OCI-M1 (cell line): ENCODE results near the gene SREK1.
"Not testable (repeated sequence)": the region's sequence is repeated elsewhere in the genome, so short reads cannot be mapped to it uniquely, and the experiment has no call there.

Experiments
- DNase-seq: peaks from one replicate; lab custom pipeline; 2025; lab: John Stamatoyannopoulos, UW

The SREK1 gene

GRCh38 chr5:66222455-66222854 is 78.4 kb downstream of the SREK1 start:
- DNase-seq = peak; percentile 15

- DNase-seq = not testable (repeated sequence)
These were observed 78.8 kb downstream of the SREK1 start for GRCh38 chr5:66222896-66223295.

- DNase-seq = peak; percentile 45
These were observed 79.5 kb downstream of the SREK1 start for GRCh38 chr5:66223637-66224036.

GRCh38 chr5:66224274-66224673 is 80.2 kb downstream of the SREK1 start:
- DNase-seq = peak; percentile 16

- DNase-seq = no peak
These were observed 80.9 kb downstream of the SREK1 start for GRCh38 chr5:66224773-66225553.

GRCh38 chr5:66230551-66230950 is 86.5 kb downstream of the SREK1 start:
- no peak for DNase-seq

- DNase-seq = no peak
These were observed 87.4 kb downstream of the SREK1 start for GRCh38 chr5:66231508-66231907.

GRCh38 chr5:66232275-66232674 is 88.2 kb downstream of the SREK1 start:
- no peak for DNase-seq

GRCh38 chr5:66232706-66233445 is 88.8 kb downstream of the SREK1 start:
- no peak for DNase-seq
